Measurements from ENCODE around the gene ZNF530.

ZNF530 gene

DNA sequence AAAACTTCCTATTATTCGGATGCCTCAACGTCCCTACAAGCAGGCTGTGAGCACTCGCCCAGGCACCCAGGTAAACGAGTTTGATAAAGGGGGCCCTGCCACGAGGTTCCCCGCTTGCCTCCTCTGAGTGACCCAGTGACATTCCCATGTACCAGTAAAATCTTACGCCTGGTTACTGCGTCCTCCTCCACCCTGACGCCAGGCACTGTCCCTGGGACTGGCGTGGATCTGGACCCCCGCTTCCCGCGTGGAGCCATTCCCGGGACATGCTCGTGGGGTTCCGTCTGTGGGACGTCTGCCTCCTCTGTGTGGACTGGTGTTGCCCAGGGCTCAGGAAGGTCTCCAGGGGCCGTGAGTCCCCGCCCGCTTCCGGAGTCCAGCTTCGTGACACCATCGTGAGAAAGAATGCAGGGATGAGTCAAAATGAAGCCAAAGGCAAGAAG is 39.6 kb upstream of the ZNF530 start:
- TF ChIP-seq CTCF (conservative IDR thresholded peaks at IDR 0.05; ENCODE audit: low read depth, low read length) = no peak
- peak overlapping the region; percentile 98 for H3K4me3 ChIP-seq (ENCODE audit: low read depth, low read length)
- DNase-seq (ENCODE audit: low read depth) = peak; percentile 50

GRCh38 chr19:57563547-57563946 is 36.1 kb upstream of the ZNF530 start:
- no peak for TF ChIP-seq CTCF (conservative IDR thresholded peaks at IDR 0.05; ENCODE audit: low read depth, low read length)
- DNase-seq (ENCODE audit: low read depth) = no peak
- H3K4me3 ChIP-seq (ENCODE audit: low read depth, low read length) = no peak overlapping the region

GRCh38 chr19:57566396-57567265 is 33.1 kb upstream of the ZNF530 start:
- peak; percentile 61 for DNase-seq (ENCODE audit: low read depth)
- no peak overlapping the region for H3K4me3 ChIP-seq (ENCODE audit: low read depth, low read length)

DNA sequence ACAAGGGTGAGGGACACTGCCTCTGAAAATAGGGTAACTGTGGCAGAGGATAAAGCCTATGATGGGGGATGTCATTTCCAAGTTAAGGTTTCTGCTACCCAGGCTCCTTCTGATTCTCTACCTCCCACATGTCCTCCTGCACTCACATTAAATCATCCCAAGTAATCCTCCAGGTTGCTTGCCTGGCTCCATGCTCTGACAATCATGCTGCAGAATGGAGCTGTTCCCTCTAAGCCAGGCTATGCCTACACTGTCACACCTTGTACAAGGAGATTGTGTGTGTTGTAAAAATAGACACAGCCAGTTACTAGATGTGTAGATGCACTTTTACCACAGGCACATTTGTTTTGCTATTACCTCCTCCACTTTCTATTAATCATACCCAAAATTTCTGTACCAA is 29.0 kb upstream of the ZNF530 start:
- H3K4me3 ChIP-seq (ENCODE audit: low read depth, low read length) = no peak overlapping the region
- TF ChIP-seq CTCF (conservative IDR thresholded peaks at IDR 0.05; ENCODE audit: low read depth, low read length) = no peak
- DNase-seq (ENCODE audit: low read depth) = no peak

More at GRCh38 chr19:57566396-57567265, 33.1 kb upstream of the ZNF530 start:
- TF ChIP-seq CTCF (conservative IDR thresholded peaks at IDR 0.05; ENCODE audit: low read depth, low read length) = no peak

DNA sequence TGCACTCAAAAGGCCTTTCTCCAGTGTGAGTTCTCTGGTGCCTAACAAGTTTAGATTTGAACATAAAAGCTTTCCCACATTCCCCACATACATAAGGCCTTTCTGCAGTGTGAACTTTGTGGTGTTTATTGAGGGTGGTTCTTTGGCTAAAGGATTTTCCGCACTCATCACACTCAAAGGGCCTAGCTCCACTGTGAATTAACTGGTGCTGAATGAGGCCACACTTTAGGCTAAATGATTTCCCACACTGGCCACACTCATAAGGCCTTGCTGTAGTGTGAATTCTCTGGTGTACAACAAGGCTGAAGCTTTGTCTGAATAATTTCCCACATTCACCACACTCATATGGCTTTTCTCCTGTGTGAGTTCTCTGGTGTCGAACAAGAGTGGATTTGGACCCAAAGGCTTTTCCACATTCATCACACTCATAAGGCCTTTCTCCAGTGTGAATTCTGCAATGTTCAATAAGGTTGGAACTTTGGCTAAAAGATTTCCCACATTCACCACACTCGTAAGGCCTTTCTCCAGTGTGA is 27.2 kb upstream of the ZNF530 start:
- no peak overlapping the region for H3K4me3 ChIP-seq (ENCODE audit: low read depth, low read length)
- no peak for TF ChIP-seq CTCF (conservative IDR thresholded peaks at IDR 0.05; ENCODE audit: low read depth, low read length)
- no peak for DNase-seq (ENCODE audit: low read depth)

- H3K4me3 ChIP-seq (ENCODE audit: low read depth, low read length) = no peak overlapping the region
- no peak for DNase-seq (ENCODE audit: low read depth)
- no peak for TF ChIP-seq CTCF (conservative IDR thresholded peaks at IDR 0.05; ENCODE audit: low read depth, low read length)
Measured at GRCh38 chr19:57576661-57577060, 23.0 kb upstream of the ZNF530 start.

Measured in choroid plexus epithelial cell (primary cell).